T-helper 1 cell (primary cell): ENCODE data around the gene RAB5A.
"Not testable (repeated sequence)": the region's sequence is repeated elsewhere in the genome, so short reads cannot be mapped to it uniquely, and the experiment has no call there.

Experiments used
- DNase-seq, 5 donors: peaks; one replicate each; pipeline ENCODE4 v3.0.0-alpha.2; 2012 to 2020

RAB5A gene

GRCh38 chr3:19948226-19948591 lies 1.3 kb downstream of the RAB5A start:
- DNase-seq = no peak

DNA sequence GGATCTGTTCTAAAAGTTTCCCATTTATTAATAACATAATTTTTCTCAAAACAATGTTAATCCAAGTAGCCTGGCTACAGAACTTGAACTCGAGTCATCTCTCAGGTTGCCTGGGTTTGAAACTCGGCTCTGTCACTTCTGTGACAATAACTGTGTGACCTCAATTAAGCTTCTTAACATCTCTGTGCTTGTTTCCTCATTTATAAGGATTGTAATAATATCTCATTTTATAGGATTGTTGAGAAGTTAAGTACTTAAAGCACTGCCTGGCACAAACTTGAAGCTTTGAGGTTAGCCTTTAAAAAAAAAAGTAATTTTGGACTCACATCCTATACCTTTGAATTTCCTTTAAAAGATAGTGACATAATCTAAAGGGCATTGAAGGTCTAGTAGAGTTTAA lies 3.4 kb downstream of the RAB5A start:
- no peak for DNase-seq

- DNase-seq = no peak
These were observed 7.8 kb downstream of the RAB5A start for GRCh38 chr3:19954676-19955075.

GRCh38 chr3:19957354-19957753 lies 10.5 kb downstream of the RAB5A start:
- not testable (repeated sequence) for DNase-seq

GRCh38 chr3:19959505-19959904 lies 12.6 kb downstream of the RAB5A start:
- no peak for DNase-seq

DNA sequence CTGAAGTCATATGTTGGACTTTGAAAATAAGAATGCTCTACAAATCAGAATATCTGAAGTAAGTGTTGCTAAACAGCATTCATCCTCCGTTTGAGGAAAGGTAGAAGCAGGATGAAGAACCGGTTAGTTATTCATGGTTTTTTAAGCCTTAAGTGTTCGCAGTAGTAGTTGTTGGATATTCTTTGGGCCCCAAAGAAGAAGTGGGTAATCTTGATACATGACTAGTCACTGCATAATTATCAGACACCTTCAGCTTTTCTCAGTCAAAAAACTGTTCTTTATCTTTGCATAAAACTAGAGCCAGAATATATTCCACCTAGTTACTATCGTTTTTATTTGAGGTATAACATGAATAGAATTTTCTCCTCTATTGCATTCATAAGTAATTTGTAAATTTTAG lies 13.8 kb downstream of the RAB5A start:
- DNase-seq = no peak

DNA sequence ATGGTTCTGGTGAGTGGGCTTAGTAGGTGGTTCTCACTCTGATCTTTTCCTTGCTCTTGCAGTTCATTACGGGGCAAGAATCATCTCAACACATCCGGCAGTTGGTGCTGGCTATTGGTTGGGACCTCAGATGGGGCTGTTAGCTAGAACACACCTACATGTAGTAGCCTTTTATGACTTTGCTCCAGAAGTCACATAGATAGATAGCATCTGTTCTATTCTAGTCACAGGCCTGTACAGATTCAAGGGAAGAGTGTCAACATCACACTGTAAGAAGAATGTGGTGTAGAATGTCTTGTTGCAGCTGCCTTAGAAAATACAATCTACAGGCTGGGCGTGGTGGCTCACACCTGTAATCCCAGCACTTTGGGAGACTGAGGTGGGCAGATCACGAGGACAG lies 15.1 kb downstream of the RAB5A start:
- no peak for DNase-seq

DNA sequence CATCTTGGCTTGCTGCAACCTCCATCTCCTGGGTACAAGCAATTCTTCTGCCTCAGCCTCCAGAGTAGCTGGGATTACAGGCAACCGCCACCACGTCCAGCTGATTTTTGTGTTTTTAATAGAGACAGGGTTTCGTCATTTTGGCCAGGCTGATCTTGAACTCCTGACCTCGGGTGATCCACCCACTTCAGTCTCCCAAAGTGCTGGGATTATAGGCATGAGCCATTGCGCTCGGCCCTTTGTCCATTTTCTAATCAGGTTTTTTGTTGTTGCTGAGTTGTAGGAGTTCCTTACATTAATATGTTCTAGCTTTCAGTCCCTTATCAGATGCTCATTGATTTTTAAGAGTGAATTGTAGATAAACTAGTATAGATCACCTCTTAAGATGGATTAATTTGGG lies 20.3 kb downstream of the RAB5A start:
- DNase-seq = no peak

- DNase-seq = no peak
These were observed 20.9 kb downstream of the RAB5A start for GRCh38 chr3:19967812-19968211.

- no peak for DNase-seq
These were observed 23.4 kb downstream of the RAB5A start for GRCh38 chr3:19970327-19970726.

GRCh38 chr3:19972054-19972453 lies 25.2 kb downstream of the RAB5A start:
- DNase-seq = no peak

GRCh38 chr3:19988904-19989303 lies 42.0 kb downstream of the RAB5A start:
- DNase-seq = not testable (repeated sequence)

DNA sequence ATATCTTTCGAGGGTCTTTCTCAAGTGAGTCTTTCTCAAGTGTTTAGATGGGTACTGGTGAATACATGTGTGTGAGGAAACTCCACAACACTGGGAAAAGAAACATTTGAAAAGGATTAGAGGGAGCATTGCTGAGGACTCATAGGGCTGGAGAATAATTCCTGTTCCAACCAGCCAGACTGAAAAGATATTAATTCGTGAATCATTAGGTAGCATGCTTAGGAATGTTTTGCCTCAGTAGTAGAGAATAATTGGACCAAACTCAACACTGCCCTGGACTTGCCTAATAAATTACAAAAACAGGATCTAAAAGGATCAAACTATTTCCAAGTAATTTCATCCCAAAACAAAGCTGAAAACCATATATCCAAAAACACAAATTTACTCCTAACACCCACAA lies 47.9 kb downstream of the RAB5A start:
- DNase-seq = no peak

GRCh38 chr3:19997502-19997901 lies 50.6 kb downstream of the RAB5A start:
- no peak for DNase-seq

DNA sequence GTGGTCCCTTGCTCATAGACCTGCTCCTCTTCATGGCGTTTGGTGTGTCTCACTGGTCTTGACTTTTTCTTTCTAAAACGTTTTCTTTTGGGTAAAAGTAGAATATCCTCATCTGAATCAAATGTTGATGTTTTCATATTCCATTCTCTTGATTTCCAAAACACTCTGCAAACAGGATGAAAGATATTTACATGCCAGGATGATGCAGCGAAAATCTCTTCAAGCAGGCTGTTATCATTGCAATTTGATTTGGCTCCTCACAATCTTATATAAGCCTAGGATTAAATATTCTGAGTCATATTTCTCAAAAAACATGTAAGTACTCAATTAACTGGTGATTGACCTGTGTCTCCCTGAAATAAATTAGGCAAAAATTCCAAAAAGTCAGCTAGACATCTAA lies 55.0 kb downstream of the RAB5A start:
- no peak for DNase-seq

DNA sequence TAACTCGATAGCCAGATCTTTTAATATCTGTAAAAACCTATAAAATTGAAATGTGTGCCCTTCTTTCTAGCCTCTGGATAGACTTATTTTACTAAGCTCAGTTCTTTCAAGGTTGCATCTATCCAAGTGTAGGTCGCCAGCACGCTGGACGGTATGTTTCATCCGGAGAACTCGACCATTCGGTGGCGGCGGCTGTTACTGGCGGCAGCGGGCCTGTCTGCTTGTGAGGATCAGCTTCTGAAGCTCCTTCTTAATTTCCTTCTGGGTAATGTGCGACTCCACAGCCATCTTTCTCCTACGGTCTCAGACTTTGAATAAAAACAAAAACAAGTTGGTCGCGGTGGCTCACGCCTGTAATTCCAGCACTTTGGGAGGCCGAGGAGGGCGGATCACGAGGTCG lies 61.1 kb downstream of the RAB5A start:
- no peak for DNase-seq

DNA sequence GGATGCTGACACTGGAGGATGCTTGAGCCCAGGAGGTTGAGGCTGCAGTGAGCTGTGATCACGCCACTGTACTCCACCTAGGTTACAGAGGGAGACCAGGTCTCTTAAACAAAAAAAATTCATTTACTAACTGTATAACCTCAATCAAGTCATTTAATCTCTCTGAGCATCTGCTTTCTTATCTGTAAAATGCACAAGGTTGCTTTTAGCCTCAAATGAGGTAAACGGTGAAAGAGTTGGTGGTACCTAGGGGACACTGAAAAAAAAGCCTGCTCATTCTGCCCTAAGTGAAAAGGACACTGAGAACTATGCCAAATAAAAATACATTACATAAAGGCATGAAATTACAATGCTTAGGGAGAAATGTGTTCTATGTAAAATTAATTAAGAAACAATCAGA lies 61.7 kb downstream of the RAB5A start:
- DNase-seq = no peak

DNA sequence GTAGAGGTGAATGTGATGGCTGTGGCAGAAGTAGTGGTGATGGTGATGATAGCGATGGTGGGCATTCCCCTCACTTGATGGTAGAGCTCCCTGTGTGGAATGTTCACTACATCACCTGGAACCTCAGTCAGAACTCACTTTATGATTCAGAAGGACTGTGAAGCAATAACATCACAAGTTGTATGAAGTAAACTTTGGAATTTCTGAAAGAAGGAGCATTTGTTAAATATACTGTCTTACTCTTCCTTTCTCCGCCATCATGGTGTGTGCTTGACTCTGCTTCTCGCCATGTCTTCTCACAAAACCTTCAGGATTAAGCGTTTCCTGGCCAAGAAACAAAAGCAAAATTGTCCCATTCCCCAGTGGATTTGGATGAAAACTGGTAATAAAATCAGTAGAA lies 65.3 kb downstream of the RAB5A start, which contains the start of gene PP2D1:
TSS of gene PP2D1 (minus strand) at position 101 of the 400 bp plus-strand sequence. CDS start 192 bp downstream, outside the sequence.
- no peak for DNase-seq

DNA sequence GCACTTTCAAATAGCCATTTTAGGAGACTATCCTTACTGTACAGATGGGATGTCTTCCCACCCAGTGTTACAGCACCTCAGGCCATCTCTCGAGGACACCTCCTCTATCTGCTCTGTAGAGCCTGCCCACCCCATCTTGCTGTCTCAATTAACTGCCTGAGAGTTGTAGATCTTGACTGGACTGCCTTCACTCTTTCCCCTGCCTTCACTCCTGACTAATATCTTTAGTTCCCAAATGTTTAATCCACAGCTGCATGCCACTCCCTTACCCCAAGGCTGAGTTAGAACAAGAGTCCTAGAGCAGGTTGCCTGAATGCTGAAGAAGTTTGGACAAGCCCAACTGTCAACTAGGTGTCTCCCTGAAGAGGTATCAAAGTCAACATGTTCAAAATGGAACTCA lies 66.5 kb downstream of the RAB5A start:
- no peak for DNase-seq

- DNase-seq = no peak
These were observed 68.6 kb downstream of the RAB5A start for GRCh38 chr3:20015525-20015924.

GRCh38 chr3:20016076-20016475 lies 69.2 kb downstream of the RAB5A start:
- not testable (repeated sequence) for DNase-seq

- no peak for DNase-seq
These were observed 76.2 kb downstream of the RAB5A start for GRCh38 chr3:20022954-20023622.

DNA sequence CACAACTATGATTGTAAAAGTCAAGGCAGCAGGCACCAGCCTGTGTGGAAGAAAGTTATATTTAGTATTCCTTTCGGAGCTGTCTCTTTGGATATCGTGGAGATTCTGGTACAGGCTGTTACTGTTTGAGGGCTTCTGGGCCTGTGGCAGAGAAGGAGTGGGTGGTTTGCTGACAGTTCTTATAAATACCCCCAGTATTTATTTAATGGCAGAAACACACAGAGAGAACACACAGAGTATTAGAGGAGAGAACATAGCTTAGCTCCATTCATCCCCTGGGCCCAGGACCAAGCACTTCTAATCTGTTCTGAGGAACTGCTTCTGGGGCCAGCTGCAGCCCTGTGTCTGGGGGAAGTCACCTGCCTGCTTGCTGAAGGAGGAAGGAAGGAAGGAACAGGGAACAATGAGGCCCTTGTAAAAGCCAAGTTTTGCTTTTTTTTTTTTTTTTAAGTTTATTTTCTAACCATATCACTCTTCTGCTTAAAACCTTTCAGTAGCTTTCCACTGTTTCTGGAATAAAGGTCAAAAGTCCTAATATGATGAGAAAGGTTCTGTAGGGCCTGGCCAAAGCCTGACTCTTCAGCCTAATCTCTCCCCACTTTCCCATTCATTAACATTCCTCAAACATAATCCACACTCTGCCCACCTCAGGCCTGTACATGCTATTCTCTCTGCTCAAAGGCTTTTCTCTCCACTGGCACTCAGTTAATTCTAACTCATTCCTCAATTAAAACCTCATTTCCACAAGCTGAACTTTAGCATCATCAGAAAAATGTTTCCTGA lies 76.9 kb downstream of the RAB5A start:
- DNase-seq = no peak

DNA sequence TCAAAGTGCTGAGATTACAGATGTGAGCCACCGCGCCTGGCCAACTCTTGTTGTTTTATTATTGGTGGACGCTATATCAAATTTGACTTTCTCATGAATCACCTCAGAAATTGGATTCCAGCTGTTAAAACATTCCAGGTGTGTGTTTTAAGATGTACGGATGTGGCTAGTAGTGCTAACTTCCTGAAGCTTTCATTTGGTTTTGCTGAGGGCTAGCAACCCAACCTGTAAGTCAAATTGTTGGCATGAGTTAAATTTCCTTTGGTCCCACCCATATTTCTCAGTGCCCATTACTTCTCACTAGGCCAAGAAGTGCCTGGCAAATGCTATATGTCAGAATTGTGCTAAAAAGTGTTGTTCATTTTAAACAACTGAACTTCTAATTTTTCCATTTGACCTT lies 80.2 kb downstream of the RAB5A start:
- no peak for DNase-seq
